Ascending aorta (tissue), 2 donors: Measurements from ENCODE around the gene TMOD1. TPM values are rescaled to one million over a fixed set of nuclear protein-coding genes. Genes with fewer than 3 reads are reported as not detected.
A peak's percentile ranks its signal among the peaks of the same experiment; 100 is the strongest.

Source experiments
- DNase-seq, 2 donors: peaks; one replicate each; pipeline ENCODE4 v3.0.0-alpha.2; 2019; ENCODE audit warnings: low spot score in 2 of 2
- H3K27ac ChIP-seq, 2 donors: fragments of 200-600 bp; sonication (generic); one replicate each; pipeline ENCODE4 v1.5.1; 2016 to 2017; ENCODE audit warnings: mild to moderate bottlenecking in 1 of 2
- H3K27me3 ChIP-seq: fragments of 200-600 bp; sonication (generic); one replicate; pipeline ENCODE4 v1.5.1; 2017
- H3K36me3 ChIP-seq, 2 donors: fragments of 200-600 bp; sonication (generic); one replicate each; pipeline ENCODE4 v1.5.1; 2016
- H3K4me1 ChIP-seq, 2 donors: fragments of 200-600 bp; sonication (generic); one replicate each; pipeline ENCODE4 v1.5.1; 2016 to 2017; ENCODE audit warnings: mild to moderate bottlenecking in 1 of 2
- H3K4me3 ChIP-seq, 2 donors: fragments of 200-600 bp; sonication (generic); one replicate each; pipeline ENCODE4 v1.5.1; 2016 to 2017; ENCODE audit warnings: mild to moderate bottlenecking in 1 of 2
- H3K9me3 ChIP-seq, 2 donors: fragments of 200-600 bp; sonication (generic); one replicate each; pipeline ENCODE4 v1.5.1; 2016
- intact Hi-C: fragments of 100-400 bp; cut with DNase I; formaldehyde crosslinking; loops from one replicate; pipeline ENCODE4 v1.15.1; 2023
- total RNA-seq: library from RNA; depleted of rRNA; stranded (reverse); fragments of >200 nt; gene quantifications from one replicate; pipeline ENCODE4 v1.1.0, GENCODE V29; 2016
- TF ChIP-seq, protein P1 (sequence below), 3 experiments: fragments of 200-600 bp in 2 of 3; fragments of 450-650 bp in 1 of 3; sonication (generic) in 2 of 3; IDR thresholded peaks; one replicate each; pipeline ENCODE4 v1.5.1; 2016 to 2019; ENCODE audit warnings: antibody characterized with exemption in 3 of 3, mild to moderate bottlenecking in 1 of 3, moderate library complexity in 1 of 3

Gene TMOD1
- total RNA-seq, 1 donor from 2014 or later = 17.1 TPM

DNA sequence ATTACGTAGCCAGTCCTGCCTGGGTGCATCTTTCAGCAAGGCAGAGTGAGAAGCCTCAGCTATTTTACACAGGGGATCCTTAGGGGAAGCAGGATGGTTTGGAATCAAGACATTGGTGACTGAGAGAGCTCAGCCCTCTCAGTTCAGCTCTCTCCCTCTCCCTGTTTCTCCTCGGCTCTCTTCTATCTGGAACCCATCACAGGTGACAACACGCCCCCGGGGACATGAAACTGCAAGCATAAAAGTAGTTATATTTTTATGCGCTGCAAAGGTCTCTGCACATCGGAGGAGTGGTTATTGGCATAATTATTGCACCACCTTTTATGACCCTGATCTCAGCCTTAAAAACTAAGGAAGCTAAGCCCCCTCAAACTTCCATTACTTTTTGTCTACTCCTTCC, 14.2 kb downstream of the TMOD1 start:
- peak in 1 of 2 donors; percentile 5 for DNase-seq
- peaks cover 3 to 22% of the 10 kb centered on the region in 2 donors for H3K4me1 ChIP-seq
- H3K27ac ChIP-seq = peak overlapping the region in 1 of 2 donors; percentile 9

DNA sequence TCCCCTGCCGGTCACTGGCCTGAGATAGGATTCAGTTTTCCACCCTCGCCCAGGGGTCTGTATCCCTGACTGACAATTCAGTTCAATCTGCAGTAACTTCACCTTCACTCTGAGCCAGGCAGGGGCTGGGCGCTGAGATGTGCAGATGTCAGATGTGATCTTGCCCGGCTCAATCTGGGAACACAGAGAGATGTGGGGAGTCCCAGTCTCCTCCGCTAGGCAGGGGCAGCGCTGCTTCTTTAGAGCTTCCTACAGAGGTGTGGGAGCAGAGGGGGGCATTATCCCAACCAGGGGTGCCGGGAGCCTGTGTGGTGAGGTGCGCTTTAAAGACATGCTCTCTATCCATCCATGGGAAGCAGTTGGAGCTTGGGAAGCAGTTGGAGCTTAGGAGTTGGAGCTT, 14.6 kb downstream of the TMOD1 start:
- H3K27ac ChIP-seq = peak overlapping the region; percentile 3 to 55

More for the DNA sequence above, 14.2 kb downstream of the TMOD1 start:
- intact Hi-C loops = loop anchor here (5.0 kb wide), 1 partner anchor 42 kb away; no protein-coding TSS in a partner anchor
- Histone ChIP-seq H3K9me3 (no peaks in the 10 kb centered on the region), H3K4me3 (no peak overlapping the region), H3K36me3 (peaks cover 0 to 7% of the 10 kb centered on the region in 2 donors), H3K27me3 (no peaks in the 10 kb centered on the region)
- TF ChIP-seq, protein P1, sequence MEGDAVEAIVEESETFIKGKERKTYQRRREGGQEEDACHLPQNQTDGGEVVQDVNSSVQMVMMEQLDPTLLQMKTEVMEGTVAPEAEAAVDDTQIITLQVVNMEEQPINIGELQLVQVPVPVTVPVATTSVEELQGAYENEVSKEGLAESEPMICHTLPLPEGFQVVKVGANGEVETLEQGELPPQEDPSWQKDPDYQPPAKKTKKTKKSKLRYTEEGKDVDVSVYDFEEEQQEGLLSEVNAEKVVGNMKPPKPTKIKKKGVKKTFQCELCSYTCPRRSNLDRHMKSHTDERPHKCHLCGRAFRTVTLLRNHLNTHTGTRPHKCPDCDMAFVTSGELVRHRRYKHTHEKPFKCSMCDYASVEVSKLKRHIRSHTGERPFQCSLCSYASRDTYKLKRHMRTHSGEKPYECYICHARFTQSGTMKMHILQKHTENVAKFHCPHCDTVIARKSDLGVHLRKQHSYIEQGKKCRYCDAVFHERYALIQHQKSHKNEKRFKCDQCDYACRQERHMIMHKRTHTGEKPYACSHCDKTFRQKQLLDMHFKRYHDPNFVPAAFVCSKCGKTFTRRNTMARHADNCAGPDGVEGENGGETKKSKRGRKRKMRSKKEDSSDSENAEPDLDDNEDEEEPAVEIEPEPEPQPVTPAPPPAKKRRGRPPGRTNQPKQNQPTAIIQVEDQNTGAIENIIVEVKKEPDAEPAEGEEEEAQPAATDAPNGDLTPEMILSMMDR (IDR thresholded peaks at IDR 0.05) = no peak

DNA sequence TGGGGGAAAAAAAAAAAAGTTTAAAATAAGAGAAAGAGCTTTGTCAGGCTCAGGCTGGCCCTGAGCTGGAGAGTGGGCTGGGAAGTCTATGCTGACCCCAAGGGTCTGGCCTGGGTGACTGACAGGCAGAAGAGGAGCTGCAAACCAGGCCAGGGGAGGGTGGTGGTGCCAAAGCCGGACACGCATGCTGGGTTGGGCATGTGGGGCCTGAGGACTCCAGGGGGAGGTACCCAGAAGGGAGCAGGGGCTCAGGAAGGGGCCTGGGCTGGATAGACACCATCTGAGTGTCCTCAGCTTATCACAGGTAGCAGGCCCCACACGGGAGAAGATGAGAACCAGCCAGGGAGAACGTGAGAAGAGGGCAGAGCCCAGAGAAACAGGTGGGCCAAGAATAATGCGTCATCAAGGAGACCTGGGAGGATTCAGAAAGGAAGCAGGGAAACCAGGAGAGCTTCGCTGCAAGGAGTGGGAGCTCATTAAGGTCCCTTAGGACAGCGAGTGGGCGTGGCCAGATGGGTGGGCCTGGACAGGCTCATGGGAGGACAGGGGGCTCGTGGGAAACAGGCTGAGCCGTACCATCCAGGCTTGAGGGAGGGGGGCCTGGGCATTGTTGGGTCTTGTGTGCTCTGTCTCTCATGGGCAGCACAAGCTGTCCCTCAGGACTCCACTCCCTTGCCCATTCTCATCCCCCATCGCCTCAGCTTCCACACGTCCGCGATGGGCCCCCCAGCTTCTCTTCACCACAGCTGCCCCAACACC, 16.0 kb downstream of the TMOD1 start:
- no peak overlapping the region for H3K4me3 ChIP-seq
- intact Hi-C loops = loop anchor here (5.0 kb wide), 1 partner anchor 40 kb away; no protein-coding TSS in a partner anchor
- peaks cover 3 to 13% of the 10 kb centered on the region in 2 donors for H3K4me1 ChIP-seq
- H3K27ac ChIP-seq = peak overlapping the region; percentile 86 to 87
- peak in 1 of 2 donors; percentile 59 for DNase-seq
- no peaks in the 10 kb centered on the region for H3K27me3 ChIP-seq
- TF ChIP-seq, protein P1 (IDR thresholded peaks at IDR 0.05) = no peak
- H3K9me3 ChIP-seq = no peaks in the 10 kb centered on the region
- H3K36me3 ChIP-seq = no peaks in the 10 kb centered on the region

More for the DNA sequence above, 14.6 kb downstream of the TMOD1 start:
- Histone ChIP-seq H3K4me1 (peaks cover 3 to 17% of the 10 kb centered on the region in 2 donors), H3K36me3 (peaks cover 0 to 7% of the 10 kb centered on the region in 2 donors), H3K27me3 (no peaks in the 10 kb centered on the region), H3K9me3 (no peaks in the 10 kb centered on the region), H3K4me3 (no peak overlapping the region)
- intact Hi-C loops = loop anchor here (5.0 kb wide), 1 partner anchor 41 kb away; no protein-coding TSS in a partner anchor
- TF ChIP-seq, protein P1 (IDR thresholded peaks at IDR 0.05) = no peak
- peak in 1 of 2 donors; percentile 40 for DNase-seq

DNA sequence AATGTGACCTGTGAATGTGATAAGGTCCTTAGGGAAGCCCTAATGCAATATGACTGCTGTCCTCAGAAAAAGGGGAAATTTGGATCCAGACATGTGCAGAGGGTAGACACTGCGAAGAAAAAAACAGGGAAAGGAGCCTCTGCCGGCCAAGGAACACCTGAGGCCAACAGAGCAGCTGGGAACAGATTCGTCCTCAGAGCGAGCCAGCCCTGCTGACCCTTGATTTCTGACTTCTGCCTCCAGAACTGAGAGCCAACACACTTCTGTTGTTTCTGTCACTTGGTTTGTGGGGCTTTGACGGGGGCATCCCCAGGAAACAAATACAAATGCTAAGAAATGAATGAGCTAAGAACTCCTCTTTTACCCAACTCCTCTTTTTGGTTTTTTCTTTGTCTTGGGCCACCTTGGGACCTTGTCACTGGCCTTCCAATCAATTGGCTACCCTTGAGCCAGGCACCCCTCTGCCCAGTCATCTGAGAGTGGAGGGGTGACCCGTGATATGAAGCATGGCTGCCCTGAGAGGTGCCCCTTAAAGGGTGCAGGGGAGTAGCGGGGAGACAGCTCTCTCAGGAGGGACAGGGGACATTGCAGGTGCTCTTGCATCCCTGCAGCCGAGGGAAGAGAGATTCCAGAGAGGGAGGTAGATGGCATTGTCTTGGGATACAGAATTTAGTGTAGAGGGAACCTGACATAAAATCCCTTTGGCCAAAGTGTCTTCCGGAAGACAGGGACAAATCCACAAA, 16.9 kb downstream of the TMOD1 start:
- intact Hi-C loops = loop anchor here (5.0 kb wide), 1 partner anchor 39 kb away; no protein-coding TSS in a partner anchor
- H3K4me3 ChIP-seq = peak overlapping the region in 1 of 2 donors; percentile 8
- peaks cover 3 to 16% of the 10 kb centered on the region in 2 donors for H3K4me1 ChIP-seq
- H3K36me3 ChIP-seq = no peaks in the 10 kb centered on the region
- TF ChIP-seq, protein P1 (IDR thresholded peaks at IDR 0.05) = no peak
- H3K27ac ChIP-seq = peak overlapping the region; percentile 86 to 87
- peak in 1 of 2 donors; percentile 58 for DNase-seq
- no peaks in the 10 kb centered on the region for H3K27me3 ChIP-seq
- H3K9me3 ChIP-seq = no peaks in the 10 kb centered on the region

DNA sequence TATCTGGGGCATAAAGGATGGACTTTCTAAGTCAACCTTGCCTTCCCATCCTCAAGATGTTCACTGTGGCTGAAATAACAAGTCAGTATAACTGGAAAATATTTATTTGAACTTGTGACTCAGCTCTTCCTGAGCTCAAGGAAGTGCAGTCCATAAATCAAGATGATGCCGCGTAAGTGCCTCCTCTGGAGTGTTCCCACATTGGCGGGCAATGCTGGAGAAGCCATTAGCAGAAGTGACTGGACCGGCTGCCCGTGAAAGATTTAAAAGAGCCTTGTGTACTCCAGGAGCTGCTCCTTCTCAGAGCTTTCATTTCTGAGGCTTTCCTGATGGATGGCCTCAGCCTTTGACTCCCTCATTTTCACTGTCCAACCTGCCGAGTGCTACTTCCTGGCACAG, 17.4 kb downstream of the TMOD1 start:
- peaks cover 3 to 16% of the 10 kb centered on the region in 2 donors for H3K4me1 ChIP-seq
- H3K27ac ChIP-seq = peak overlapping the region; percentile 86 to 87
- intact Hi-C loops = loop anchor here (5.0 kb wide), 1 partner anchor 38 kb away; no protein-coding TSS in a partner anchor

More for the DNA sequence above, 17.4 kb downstream of the TMOD1 start:
- Histone ChIP-seq H3K27me3 (no peaks in the 10 kb centered on the region), H3K36me3 (no peaks in the 10 kb centered on the region), H3K4me3 (peak overlapping the region in 1 of 2 donors; percentile 24), H3K9me3 (no peaks in the 10 kb centered on the region)
- DNase-seq = peak; percentile 33 to 93
- TF ChIP-seq, protein P1 (IDR thresholded peaks at IDR 0.05) = no peak
